Esophagus squamous epithelium (tissue), 4 donors: Measurements from ENCODE around the gene ECHS1.

Source experiments
- CTCF ChIP-seq, 6 experiments: fragments of 450-650 bp in 4 of 6; fragments of 200-600 bp in 2 of 6; sonication (generic) in 2 of 6; IDR thresholded peaks; one replicate each; pipeline ENCODE4 v1.5.1; 2016 to 2019; ENCODE audit warnings: antibody characterized with exemption in 6 of 6, mild to moderate bottlenecking in 4 of 6, moderate library complexity in 4 of 6
- POLR2A ChIP-seq, 4 donors: fragments of 450-650 bp; IDR thresholded peaks; one replicate each; pipeline ENCODE4 v1.6.1; 2017; ENCODE audit warnings: antibody characterized with exemption in 4 of 4, mild to moderate bottlenecking in 4 of 4, moderate library complexity in 3 of 4

DNA sequence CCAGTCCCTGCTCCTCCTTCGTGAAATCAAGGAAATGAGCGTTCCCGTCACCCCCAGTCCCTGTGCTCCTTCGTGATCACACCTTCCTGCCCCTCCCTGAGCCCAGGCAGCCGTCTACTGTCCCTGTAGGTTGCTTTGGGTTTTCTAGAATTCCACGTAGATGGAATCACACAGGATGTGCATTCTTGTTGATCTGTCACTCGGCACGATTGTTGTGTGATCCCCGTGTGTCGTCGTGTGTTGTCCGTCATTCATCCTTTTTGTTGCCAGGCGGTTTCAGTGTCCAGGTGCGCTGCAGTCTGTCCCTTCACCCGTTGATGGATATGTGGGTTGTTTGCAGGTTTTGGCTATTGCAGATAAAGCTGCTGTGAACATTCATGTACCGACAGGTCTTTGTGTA lies 30.2 kb upstream of the ECHS1 start:
- TF ChIP-seq CTCF (IDR thresholded peaks at IDR 0.05) (no peak), POLR2A (IDR thresholded peaks at IDR 0.05) (no peak)
